ENCODE data around the gene SFPQ.
"Not testable (repeated sequence)": the region's sequence is repeated elsewhere in the genome, so short reads cannot be mapped to it uniquely, and the experiment has no call there.

Gene SFPQ

GRCh38 chr1:35192853-35193664 lies at the start of gene SFPQ:
Gene SFPQ, minus strand, starts transcription at chr1:35193145. Its CDS starts 96 bp downstream, at chr1:35193049.
- DNase-seq, result peak; percentile 97

GRCh38 chr1:35236772-35237171 lies 43.8 kb upstream of the SFPQ start:
- DNase-seq, result not testable (repeated sequence)

DNA sequence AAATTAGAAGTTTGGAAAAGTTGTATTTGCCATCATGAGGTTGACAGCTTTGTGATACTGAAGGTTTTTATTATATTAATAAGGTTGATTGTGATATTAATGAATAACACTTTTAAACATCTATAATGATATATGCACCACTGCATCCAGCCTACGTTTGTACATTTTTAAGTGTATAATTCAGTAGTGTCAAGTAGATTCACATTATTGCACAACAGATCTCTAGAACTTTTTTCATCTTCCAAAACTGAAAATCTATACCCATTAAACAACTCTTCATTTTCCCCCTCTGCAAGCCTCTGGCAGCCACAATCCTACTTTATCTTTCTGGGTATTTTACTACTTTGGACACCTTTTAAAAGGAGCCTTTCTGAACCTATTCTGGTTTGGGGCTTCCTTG lies 38.3 kb upstream of the SFPQ start:
- no peak for DNase-seq

DNA sequence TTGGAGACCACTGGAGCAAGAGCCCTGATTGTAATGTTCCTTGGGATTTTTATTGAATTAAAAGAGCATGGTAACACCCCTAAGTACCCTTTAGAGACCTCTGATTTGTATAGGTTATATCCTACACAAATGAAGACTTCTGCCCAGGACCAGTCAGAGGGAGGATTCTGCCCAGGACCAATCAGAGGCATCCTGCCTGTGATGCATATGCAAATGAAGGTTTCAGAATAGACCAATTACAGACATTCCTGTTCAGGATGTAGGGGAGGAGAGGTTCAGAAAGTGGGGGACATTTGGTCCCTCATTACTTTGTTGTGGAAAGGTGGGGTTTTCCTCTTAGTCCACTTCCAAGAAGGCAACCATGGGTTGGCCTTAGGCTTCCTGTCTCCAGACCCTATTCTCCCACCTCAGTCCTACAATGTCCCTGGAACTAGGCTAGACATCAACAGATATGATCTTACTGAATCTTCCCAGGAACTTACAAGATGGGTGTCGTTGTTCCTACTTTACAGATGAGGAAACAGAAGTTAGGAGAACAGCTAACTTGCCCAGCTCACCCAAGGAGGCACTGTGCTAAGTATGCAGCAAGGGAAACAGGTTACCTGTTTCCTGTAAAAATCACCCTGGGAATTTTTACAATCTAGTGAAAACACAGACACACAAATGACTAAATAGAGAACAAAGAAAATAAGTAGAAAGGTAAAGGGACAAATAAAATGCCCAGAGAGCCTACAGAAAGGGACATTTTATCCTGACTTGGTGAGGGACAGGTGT lies 36.8 kb upstream of the SFPQ start:
- DNase-seq, result no peak

DNA sequence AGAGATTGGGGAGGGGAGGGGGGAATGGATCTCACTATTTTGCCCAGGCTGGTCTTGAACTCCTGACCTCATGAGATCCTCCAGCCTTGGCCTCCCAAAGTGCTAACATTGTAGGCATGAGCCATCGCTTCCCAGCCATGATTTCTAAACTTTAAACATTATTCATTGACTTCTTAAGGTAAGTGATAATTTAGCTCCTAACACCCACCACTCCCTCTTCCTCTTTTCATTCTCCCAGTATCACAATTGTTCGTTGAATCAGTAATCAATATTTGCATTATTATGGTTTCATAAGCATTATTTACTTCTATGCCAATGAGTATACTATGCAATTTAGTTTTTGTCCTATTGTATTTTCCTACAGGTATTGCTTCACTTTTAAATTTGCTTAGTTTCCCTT lies 33.6 kb upstream of the SFPQ start:
- no peak for DNase-seq

- no peak for DNase-seq
Measured at GRCh38 chr1:35223084-35223630, 30.2 kb upstream of the SFPQ start.

GRCh38 chr1:35222322-35223083 lies 29.6 kb upstream of the SFPQ start:
- DNase-seq, result no peak

GRCh38 chr1:35220976-35221375 lies 28.0 kb upstream of the SFPQ start:
- DNase-seq, result peak; percentile 3

- DNase-seq, result no peak
Measured at GRCh38 chr1:35215346-35215745, 22.4 kb upstream of the SFPQ start.

DNA sequence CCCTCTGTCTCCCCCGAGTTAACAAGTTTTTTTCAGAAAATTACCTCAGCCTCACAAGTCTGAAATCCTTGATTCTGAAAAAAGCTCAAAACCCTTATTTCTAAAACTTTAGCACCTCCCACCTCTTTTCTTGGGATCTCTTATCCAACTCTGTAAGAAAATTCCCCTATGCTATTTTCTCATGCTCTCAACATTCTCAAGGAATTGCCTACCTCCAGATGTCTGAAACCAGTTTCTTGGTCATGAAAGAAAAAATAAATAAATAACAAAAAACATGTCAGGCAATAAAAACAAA lies 18.1 kb upstream of the SFPQ start:
- DNase-seq, result no peak

DNA sequence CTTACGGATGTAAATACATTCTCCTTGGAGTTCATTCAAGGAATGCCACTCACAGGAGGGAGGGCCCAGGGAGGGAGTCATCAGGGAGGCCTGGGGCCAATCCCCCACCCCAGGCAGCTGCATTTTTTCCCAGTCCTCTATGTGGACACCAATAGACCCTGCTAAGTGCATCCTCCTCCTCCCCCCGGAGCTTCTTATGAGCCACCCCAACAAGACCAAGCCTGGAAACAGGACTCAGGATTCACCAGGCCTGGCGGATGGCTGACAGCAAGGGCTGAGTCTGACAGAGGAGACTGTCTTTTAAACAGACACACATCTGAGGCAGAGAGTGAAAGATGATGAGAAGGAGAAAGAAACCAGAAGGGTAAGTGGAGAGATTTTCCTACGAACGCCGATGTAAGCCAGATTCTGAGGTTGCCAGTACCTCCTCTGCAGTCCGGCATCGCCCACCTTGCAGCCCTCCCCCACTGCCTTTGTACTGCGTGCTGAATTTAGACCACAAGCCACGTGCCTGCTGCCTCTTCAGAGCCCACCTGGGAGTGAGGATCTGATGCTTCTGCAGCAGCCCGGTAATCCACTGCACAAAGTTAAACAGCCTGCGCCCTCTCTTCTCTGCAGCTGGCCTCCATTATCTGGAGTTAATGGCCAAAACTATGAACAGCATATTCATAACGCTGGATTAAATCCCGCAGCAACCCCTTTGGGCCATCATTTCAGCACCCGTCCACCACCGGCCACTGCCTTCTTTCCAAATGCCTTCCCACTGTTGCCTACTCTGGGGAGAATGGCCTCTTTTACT lies 17.6 kb upstream of the SFPQ start:
- DNase-seq, result no peak

DNA sequence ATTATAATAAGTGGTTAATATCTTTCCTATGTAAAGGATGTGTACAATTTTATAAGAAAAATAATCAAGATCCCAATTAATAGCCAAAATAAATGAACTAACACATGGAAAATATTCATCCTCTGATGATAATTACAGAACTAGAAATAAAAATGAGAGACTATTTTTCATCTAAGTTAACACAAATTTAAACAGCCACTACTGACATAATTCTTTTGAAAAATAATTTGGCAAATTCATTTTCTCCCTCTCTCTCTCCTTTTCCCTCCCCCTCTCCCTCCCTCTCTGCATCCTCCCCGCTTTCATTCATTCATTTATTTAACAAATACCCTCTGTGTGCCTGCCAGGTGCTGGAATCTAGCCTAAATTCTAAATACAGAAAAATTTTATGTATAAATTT lies 10.3 kb upstream of the SFPQ start:
- no peak for DNase-seq

DNA sequence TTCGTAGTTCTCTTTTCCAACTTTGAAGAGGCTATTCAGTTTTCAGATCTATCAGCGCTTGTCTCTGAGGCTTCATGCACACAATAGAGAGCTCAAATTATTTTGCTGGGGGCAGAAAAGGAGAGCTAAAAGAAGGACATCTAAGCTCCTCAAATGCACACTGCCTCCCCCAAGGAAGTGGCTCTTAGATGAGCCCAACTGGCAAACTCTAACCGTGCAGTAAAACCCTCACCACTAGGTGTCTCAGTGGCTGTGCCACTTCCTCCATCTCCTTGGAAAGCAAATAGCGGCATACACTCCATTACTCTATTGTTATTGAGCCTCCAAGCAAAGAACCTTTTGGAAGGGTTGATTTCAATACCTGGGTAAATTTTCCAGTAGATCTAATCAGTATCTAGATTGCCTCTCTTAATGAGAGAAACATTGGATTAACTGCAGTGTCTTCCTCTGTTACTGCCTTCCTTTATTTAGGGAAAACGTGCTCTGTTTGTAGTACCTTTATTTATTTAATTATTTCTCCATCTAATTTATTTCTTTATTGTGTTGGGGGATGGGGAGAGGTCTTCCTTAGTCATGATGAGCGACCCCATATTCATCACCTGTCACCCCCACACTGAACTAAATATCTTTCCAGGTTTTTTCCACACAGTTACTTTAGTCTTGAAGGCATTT lies 9.2 kb upstream of the SFPQ start:
- peak; percentile 68 for DNase-seq

- no peak for DNase-seq
Measured at GRCh38 chr1:35201631-35202030, 8.7 kb upstream of the SFPQ start.

- peak; percentile 88 for DNase-seq
Measured at GRCh38 chr1:35192056-35192852, 691 bp downstream of the SFPQ start.

- DNase-seq, result no peak
Measured at GRCh38 chr1:35191429-35192055, 1.4 kb downstream of the SFPQ start.

DNA sequence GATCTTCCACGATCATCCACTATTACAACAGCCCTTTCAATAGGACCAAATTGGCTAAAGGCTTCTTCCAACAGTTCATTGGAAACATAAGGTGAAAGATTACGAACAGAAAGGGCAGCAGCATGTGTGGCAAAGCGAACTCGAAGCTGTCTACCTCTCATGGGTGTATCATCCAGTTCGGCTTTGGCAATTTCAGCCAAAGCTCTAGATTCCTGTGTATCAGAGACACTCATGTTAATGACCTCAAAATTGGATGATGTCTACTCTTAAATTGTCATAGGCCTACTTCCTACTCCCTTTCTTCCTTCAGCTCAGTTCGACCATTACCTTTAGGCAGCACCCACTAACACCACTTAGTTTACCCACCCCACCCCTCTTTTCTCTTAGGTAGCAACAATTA lies 2.2 kb downstream of the SFPQ start:
- no peak for DNase-seq

DNA sequence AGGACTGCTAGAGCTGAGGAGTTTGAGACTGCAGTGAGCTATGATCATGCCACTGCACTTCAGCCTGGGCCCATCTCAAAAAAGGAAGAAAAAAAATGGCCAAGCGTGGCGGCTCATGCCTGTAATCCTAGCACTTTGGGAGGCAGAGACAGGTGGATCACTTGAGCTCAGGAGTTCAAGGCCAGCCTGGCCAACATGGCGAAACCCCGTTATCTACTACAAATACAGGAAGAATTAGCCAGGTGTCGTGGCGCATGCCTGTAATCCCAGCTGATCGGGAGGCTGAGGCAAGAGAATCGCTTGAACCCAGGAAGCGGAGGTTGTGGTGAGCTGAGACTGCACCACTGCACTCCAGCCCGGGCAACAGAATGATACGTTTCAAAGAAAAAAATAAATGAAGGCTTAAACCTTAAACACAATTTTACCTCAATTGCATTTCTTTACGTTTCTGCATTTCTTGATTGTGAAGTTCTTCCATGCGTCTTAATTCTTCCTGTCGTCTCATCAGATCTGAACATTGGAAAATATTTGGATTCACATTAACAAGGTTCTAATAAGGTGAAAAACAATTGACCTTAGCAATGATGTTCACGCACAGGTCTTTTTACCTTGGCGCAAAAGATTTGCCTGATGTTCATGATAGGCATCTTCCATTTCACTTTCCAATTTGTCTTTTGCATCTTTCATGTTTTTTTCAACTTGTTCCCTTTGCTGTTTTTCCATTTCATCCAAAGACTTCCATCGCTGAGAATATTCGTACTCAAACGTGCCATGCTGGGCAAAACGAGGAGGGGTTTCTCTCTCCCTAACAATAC lies 4.2 kb downstream of the SFPQ start:
- DNase-seq, result no peak

DNA sequence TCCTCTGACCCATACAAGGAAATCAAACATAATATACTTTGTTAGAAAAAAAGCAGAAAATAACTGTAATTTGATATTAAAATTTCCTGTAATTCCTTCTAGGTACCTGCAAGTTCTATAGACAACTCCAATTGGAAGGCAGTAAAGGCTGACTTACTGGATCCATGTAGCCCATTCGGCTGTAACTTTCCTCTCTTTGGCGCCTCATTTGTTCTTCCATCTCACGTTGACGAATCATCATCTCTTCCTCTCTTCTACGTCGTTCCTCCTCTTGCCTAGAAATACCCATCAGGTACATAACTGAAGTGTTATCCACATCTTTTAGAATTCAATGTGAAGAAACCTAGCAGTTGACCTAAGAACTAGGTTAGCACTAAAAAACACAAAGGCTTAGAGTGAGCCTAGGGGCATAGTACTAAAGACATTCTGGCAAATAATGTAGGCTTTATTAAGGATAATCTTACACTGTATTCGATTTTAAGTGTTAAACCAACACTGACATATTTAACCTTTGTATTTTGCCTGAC lies 5.1 kb downstream of the SFPQ start:
- no peak for DNase-seq
